H9 (cell line): ENCODE measurements around the gene ZBTB17. TPM values are rescaled to one million over a fixed set of nuclear protein-coding genes. Genes with fewer than 3 reads are reported as not detected.

Experiments
- DNase-seq: peaks from one replicate; pipeline ENCODE4 v3.0.0-alpha.2; 2017
- H2AFZ ChIP-seq: one replicate; pipeline ENCODE4 v1.6.1; 2013; ENCODE audit warnings: mild to moderate bottlenecking, low read length, control low read depth, moderate library complexity
- H2AK5ac ChIP-seq: 2 replicates; pipeline ENCODE4 v1.6.1; 2013; ENCODE audit warnings: low read length, control low read depth, mixed read lengths; ENCODE audit not compliant: insufficient read length
- H2BK120ac ChIP-seq: one replicate; pipeline ENCODE4 v1.6.1; 2013; ENCODE audit warnings: low read depth, mild to moderate bottlenecking, low read length, control low read depth, inconsistent platforms; ENCODE audit not compliant: poor library complexity, severe bottlenecking
- H2BK12ac ChIP-seq: 2 replicates; pipeline ENCODE4 v1.6.1; 2013; ENCODE audit warnings: low read length, control low read depth, mixed read lengths, low read depth; ENCODE audit not compliant: insufficient read length
- H2BK15ac ChIP-seq: 2 replicates; pipeline ENCODE4 v1.6.1; 2013; ENCODE audit warnings: low read depth, low read length, control low read depth
- H2BK20ac ChIP-seq: one replicate; pipeline ENCODE4 v1.6.1; 2013; ENCODE audit warnings: low read depth, mild to moderate bottlenecking, low read length, control low read depth, inconsistent platforms; ENCODE audit not compliant: poor library complexity, severe bottlenecking
- H2BK5ac ChIP-seq: 2 replicates; pipeline ENCODE4 v1.6.1; 2013; ENCODE audit warnings: low read length, control low read depth, mixed read lengths; ENCODE audit not compliant: insufficient read length
- H3K14ac ChIP-seq: 2 replicates; pipeline ENCODE4 v1.6.1; 2013; ENCODE audit warnings: low read length, control low read depth; ENCODE audit not compliant: insufficient read depth
- H3K18ac ChIP-seq: 2 replicates; pipeline ENCODE4 v1.6.1; 2013; ENCODE audit warnings: low read depth, mild to moderate bottlenecking, mixed read lengths, low read length, control low read depth; ENCODE audit not compliant: insufficient read length
- H3K23ac ChIP-seq: 2 replicates; pipeline ENCODE4 v1.6.1; 2013; ENCODE audit warnings: low read length, control low read depth, mixed read lengths, low read depth; ENCODE audit not compliant: insufficient read length
- H3K23me2 ChIP-seq: 2 replicates; pipeline ENCODE4 v1.6.1; 2013; ENCODE audit warnings: low read depth, mild to moderate bottlenecking, mixed read lengths, low read length, control low read depth; ENCODE audit not compliant: insufficient read length, poor library complexity, severe bottlenecking
- H3K27ac ChIP-seq: 2 replicates; pipeline ENCODE4 v1.5.1; 2013; ENCODE audit warnings: low read length, control low read depth, mixed read lengths, low read depth; ENCODE audit not compliant: insufficient read length
- H3K27me3 ChIP-seq: 2 replicates; pipeline ENCODE4 v1.6.1; 2013; ENCODE audit warnings: low read length, control low read depth, inconsistent platforms; ENCODE audit not compliant: insufficient read depth
- H3K4ac ChIP-seq: 2 replicates; pipeline ENCODE4 v1.6.1; 2013; ENCODE audit warnings: low read depth, mild to moderate bottlenecking, control low read depth, inconsistent platforms, low read length, moderate library complexity
- H3K4me1 ChIP-seq: 2 replicates; pipeline ENCODE4 v1.6.1; 2013; ENCODE audit warnings: low read length, control low read depth, inconsistent platforms; ENCODE audit not compliant: insufficient read depth
- H3K4me2 ChIP-seq: 2 replicates; pipeline ENCODE4 v1.6.1; 2013; ENCODE audit warnings: low read length, control low read depth, mixed read lengths; ENCODE audit not compliant: insufficient read length, insufficient read depth
- H3K56ac ChIP-seq: 2 replicates; pipeline ENCODE4 v1.6.1; 2013; ENCODE audit warnings: low read depth, mild to moderate bottlenecking, mixed read lengths, low read length, control low read depth; ENCODE audit not compliant: insufficient read length
- H3K79me1 ChIP-seq: 2 replicates; pipeline ENCODE4 v1.6.1; 2013; ENCODE audit warnings: low read depth, mild to moderate bottlenecking, moderate library complexity, low read length, control low read depth, inconsistent platforms; ENCODE audit not compliant: insufficient read depth, poor library complexity, severe bottlenecking
- H3K79me2 ChIP-seq: 2 replicates; pipeline ENCODE4 v1.6.1; 2013; ENCODE audit warnings: low read length, control low read depth, inconsistent platforms; ENCODE audit not compliant: insufficient read depth
- H3K9ac ChIP-seq: 2 replicates; pipeline ENCODE4 v1.6.1; 2013; ENCODE audit warnings: low read length, control low read depth, mixed read lengths; ENCODE audit not compliant: insufficient read length; ENCODE audit errors: extremely low read depth
- H3K9me3 ChIP-seq: one replicate; pipeline ENCODE4 v1.6.1; 2013; ENCODE audit warnings: low read depth, low read length, inconsistent platforms; ENCODE audit not compliant: control insufficient read depth
- H3T11ph ChIP-seq: one replicate; pipeline ENCODE4 v1.6.1; 2013; ENCODE audit warnings: mild to moderate bottlenecking, low read length, control low read depth, inconsistent platforms
- H4K20me1 ChIP-seq: one replicate; pipeline ENCODE4 v1.6.1; 2013; ENCODE audit not compliant: control insufficient read depth, insufficient read length, insufficient read depth
- H4K5ac ChIP-seq: 2 replicates; pipeline ENCODE4 v1.6.1; 2013; ENCODE audit warnings: low read depth, mild to moderate bottlenecking, mixed read lengths, low read length, control low read depth; ENCODE audit not compliant: insufficient read length
- H4K8ac ChIP-seq: replicated peaks from 2 replicates; pipeline ENCODE4 v1.6.1; 2013; ENCODE audit warnings: low read length, control low read depth, mixed read lengths, low read depth; ENCODE audit not compliant: insufficient read length
- H4K91ac ChIP-seq: 2 replicates; pipeline ENCODE4 v1.6.1; 2013; ENCODE audit warnings: low read depth, mild to moderate bottlenecking, moderate library complexity, mixed read lengths, low read length, control low read depth; ENCODE audit not compliant: insufficient read length
- H3K27ac Mint-ChIP-seq, 3 experiments: 2 replicates in 2 of 3; 3 replicates in 1 of 3; pipeline ENCODE4 v1.8.0; 2020 to 2021; ENCODE audit warnings: mixed read lengths in 3 of 3, mild to moderate bottlenecking in 1 of 3, moderate library complexity in 1 of 3
- H3K27me3 Mint-ChIP-seq: 2 replicates; pipeline ENCODE4 v1.8.0; 2021; ENCODE audit warnings: low read depth, mild to moderate bottlenecking, moderate library complexity, mixed read lengths
- H3K36me3 Mint-ChIP-seq, 3 experiments: 2 replicates in 2 of 3; 3 replicates in 1 of 3; pipeline ENCODE4 v1.8.0; 2020 to 2021; ENCODE audit warnings: low read depth in 3 of 3, mixed read lengths in 3 of 3; ENCODE audit not compliant: insufficient read depth in 1 of 3
- H3K4me1 Mint-ChIP-seq, 2 experiments: 2 replicates each; pipeline ENCODE4 v1.8.0; 2020; ENCODE audit warnings: mixed read lengths in 2 of 2
- H3K4me3 Mint-ChIP-seq, 2 experiments: 2 replicates in 1 of 2; 3 replicates in 1 of 2; pipeline ENCODE4 v1.8.0; 2020 to 2021; ENCODE audit warnings: mild to moderate bottlenecking in 2 of 2, mixed read lengths in 2 of 2, moderate library complexity in 1 of 2
- H3K9me3 Mint-ChIP-seq, 2 experiments: 2 replicates in 1 of 2; 3 replicates in 1 of 2; pipeline ENCODE4 v1.8.0; 2020; ENCODE audit warnings: mild to moderate bottlenecking in 2 of 2, mixed read lengths in 2 of 2, moderate library complexity in 1 of 2
- total RNA-seq: library from RNA; stranded (reverse); gene quantifications from 2 replicates; pipeline ENCODE4 v1.2.1, GENCODE V29; 2021
- TF ChIP-seq, protein P1 (sequence below): fragments of 200-600 bp; sonication (generic); conservative IDR thresholded peaks from 3 replicates; pipeline ENCODE4 v1.8.0; 2021; ENCODE audit warnings: antibody characterized with exemption, mild to moderate bottlenecking

The ZBTB17 gene
- total RNA-seq, 1 experiment from 2014 or later: 16.5 TPM

DNA sequence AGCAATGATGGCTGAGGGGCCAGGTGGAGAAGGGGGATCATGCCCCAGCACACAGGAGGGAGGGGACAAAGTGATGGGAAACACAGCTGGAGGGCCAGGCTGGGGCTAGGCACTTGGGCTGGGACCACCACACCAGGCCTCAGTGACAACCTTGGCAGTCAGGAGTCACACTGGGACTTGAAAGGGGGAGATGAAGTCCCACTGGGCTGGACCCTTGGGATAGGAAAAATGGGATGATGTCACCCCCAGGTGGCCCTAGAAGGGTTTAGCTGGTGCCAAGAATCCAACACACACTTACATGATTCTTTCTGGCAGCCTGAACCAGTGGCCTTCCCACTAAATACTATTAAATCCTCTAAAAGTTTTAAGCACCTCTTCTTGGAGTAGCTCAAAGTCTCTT lies 17.1 kb downstream of the ZBTB17 start:
- Histone ChIP-seq H2BK15ac (no peak overlapping the region), H3K23ac (no peak overlapping the region), H3K9ac (no peak overlapping the region), H3K14ac (no peak overlapping the region; the same call in 1 of the 2 replicates), H3K18ac (no peak overlapping the region), H2BK12ac (no peak overlapping the region), H3K9me3 (no peaks in the 10 kb centered on the region), H3K79me2 (no peaks in the 10 kb centered on the region; the same call in 1 of the 2 replicates), H3T11ph (no peak overlapping the region), H2AK5ac (no peak overlapping the region), H2BK5ac (no peak overlapping the region), H3K56ac (no peak overlapping the region), H3K4ac (no peak overlapping the region), H2BK20ac (no peak overlapping the region), H3K4me2 (no peak overlapping the region), H3K4me1 (peaks cover 9% of the 10 kb centered on the region; the same call in 1 of the 2 replicates), H2BK120ac (no peak overlapping the region), H2AFZ (no peak overlapping the region), H3K27me3 (no peaks in the 10 kb centered on the region), H3K79me1 (no peaks in the 10 kb centered on the region), H3K27ac (no peak overlapping the region), H4K91ac (no peak overlapping the region), H4K8ac (no peak overlapping the region), H3K23me2 (no peaks in the 10 kb centered on the region), H4K5ac (no peak overlapping the region), H4K20me1 (no peaks in the 10 kb centered on the region)
- Mint-ChIP-seq H3K9me3 (no peaks in the 10 kb centered on the region), H3K4me3 (peak overlapping the region in 1 of 2 experiments; percentile 22; a peak in 2 of 5 replicates), H3K27me3 (peaks cover 33% of the 10 kb centered on the region), H3K4me1 (peaks cover 38 to 39% of the 10 kb centered on the region in 2 experiments), H3K27ac (peak overlapping the region in 1 of 3 experiments; percentile 75; a peak in 2 of 7 replicates), H3K36me3 (peaks cover 0 to 8% (median 0%) of the 10 kb centered on the region in 3 experiments; a peak in 2 of 7 replicates)
- no peak for DNase-seq
- TF ChIP-seq, protein P1, sequence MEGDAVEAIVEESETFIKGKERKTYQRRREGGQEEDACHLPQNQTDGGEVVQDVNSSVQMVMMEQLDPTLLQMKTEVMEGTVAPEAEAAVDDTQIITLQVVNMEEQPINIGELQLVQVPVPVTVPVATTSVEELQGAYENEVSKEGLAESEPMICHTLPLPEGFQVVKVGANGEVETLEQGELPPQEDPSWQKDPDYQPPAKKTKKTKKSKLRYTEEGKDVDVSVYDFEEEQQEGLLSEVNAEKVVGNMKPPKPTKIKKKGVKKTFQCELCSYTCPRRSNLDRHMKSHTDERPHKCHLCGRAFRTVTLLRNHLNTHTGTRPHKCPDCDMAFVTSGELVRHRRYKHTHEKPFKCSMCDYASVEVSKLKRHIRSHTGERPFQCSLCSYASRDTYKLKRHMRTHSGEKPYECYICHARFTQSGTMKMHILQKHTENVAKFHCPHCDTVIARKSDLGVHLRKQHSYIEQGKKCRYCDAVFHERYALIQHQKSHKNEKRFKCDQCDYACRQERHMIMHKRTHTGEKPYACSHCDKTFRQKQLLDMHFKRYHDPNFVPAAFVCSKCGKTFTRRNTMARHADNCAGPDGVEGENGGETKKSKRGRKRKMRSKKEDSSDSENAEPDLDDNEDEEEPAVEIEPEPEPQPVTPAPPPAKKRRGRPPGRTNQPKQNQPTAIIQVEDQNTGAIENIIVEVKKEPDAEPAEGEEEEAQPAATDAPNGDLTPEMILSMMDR: no peak
